Muscle layer of colon (tissue), 2 donors: ENCODE measurements around the gene TBC1D22A.

Source experiments
- H3K27ac ChIP-seq: one replicate; pipeline ENCODE4 v1.7.0; 2013; ENCODE audit warnings: low read depth, mild to moderate bottlenecking, low read length, moderate library complexity
- H3K27me3 ChIP-seq, 2 donors: one replicate each; pipeline ENCODE4 v1.7.0; 2013; ENCODE audit warnings: low read length in 2 of 2, mild to moderate bottlenecking in 2 of 2; ENCODE audit not compliant: insufficient read depth in 2 of 2, control insufficient read depth in 1 of 2
- H3K36me3 ChIP-seq: one replicate; pipeline ENCODE4 v1.7.0; 2013; ENCODE audit warnings: mild to moderate bottlenecking, low read length; ENCODE audit not compliant: insufficient read depth
- H3K4me1 ChIP-seq: one replicate; pipeline ENCODE4 v1.7.0; 2013; ENCODE audit warnings: mild to moderate bottlenecking, low read length; ENCODE audit not compliant: insufficient read depth
- H3K4me3 ChIP-seq, 2 donors: one replicate each; pipeline ENCODE4 v1.7.0; 2013; ENCODE audit warnings: low read length in 2 of 2, low read depth in 1 of 2, mild to moderate bottlenecking in 1 of 2, moderate library complexity in 1 of 2
- H3K9ac ChIP-seq: one replicate; pipeline ENCODE4 v1.7.0; 2013; ENCODE audit warnings: low read length
- H3K9me3 ChIP-seq: one replicate; pipeline ENCODE4 v1.7.0; 2013; ENCODE audit warnings: mild to moderate bottlenecking, low read length
- donor health status: abdominal sarcoma.
- donor health status: Adenocarcinoma of cecum.

Gene TBC1D22A

GRCh38 chr22:47128622-47129215, 366.3 kb downstream of the TBC1D22A start:
- Histone ChIP-seq H3K4me1 (no peaks in the 10 kb centered on the region), H3K27ac (no peak overlapping the region)

GRCh38 chr22:47129902-47130635, 367.6 kb downstream of the TBC1D22A start:
- no peaks in the 10 kb centered on the region for H3K27me3 ChIP-seq
- H3K4me3 ChIP-seq = no peak overlapping the region
- H3K9ac ChIP-seq = no peak overlapping the region
- H3K9me3 ChIP-seq = no peaks in the 10 kb centered on the region
- H3K36me3 ChIP-seq = no peaks in the 10 kb centered on the region
- H3K4me1 ChIP-seq = no peaks in the 10 kb centered on the region
- no peak overlapping the region for H3K27ac ChIP-seq

More at GRCh38 chr22:47128622-47129215, 366.3 kb downstream of the TBC1D22A start:
- Histone ChIP-seq H3K9ac (no peak overlapping the region), H3K36me3 (no peaks in the 10 kb centered on the region), H3K27me3 (no peaks in the 10 kb centered on the region), H3K4me3 (no peak overlapping the region), H3K9me3 (no peaks in the 10 kb centered on the region)

- Histone ChIP-seq H3K4me1 (no peaks in the 10 kb centered on the region), H3K36me3 (no peaks in the 10 kb centered on the region), H3K9me3 (no peaks in the 10 kb centered on the region), H3K27ac (no peak overlapping the region), H3K27me3 (no peaks in the 10 kb centered on the region), H3K4me3 (no peak overlapping the region), H3K9ac (no peak overlapping the region)
These were observed 368.6 kb downstream of the TBC1D22A start for GRCh38 chr22:47130883-47131631.

GRCh38 chr22:47131632-47132427, 369.4 kb downstream of the TBC1D22A start:
- Histone ChIP-seq H3K4me3 (no peak overlapping the region), H3K27ac (no peak overlapping the region), H3K27me3 (no peaks in the 10 kb centered on the region), H3K36me3 (no peaks in the 10 kb centered on the region), H3K4me1 (no peaks in the 10 kb centered on the region), H3K9ac (no peak overlapping the region), H3K9me3 (no peaks in the 10 kb centered on the region)

- no peak overlapping the region for H3K9ac ChIP-seq
- H3K4me3 ChIP-seq = no peak overlapping the region
- H3K9me3 ChIP-seq = no peaks in the 10 kb centered on the region
- H3K4me1 ChIP-seq = no peaks in the 10 kb centered on the region
- H3K27me3 ChIP-seq = no peaks in the 10 kb centered on the region
- no peaks in the 10 kb centered on the region for H3K36me3 ChIP-seq
- no peak overlapping the region for H3K27ac ChIP-seq
These were observed 370.0 kb downstream of the TBC1D22A start for GRCh38 chr22:47132428-47132825.

- Histone ChIP-seq H3K9me3 (no peaks in the 10 kb centered on the region), H3K4me3 (no peak overlapping the region), H3K27me3 (no peaks in the 10 kb centered on the region), H3K4me1 (no peaks in the 10 kb centered on the region), H3K36me3 (no peaks in the 10 kb centered on the region), H3K27ac (no peak overlapping the region), H3K9ac (no peak overlapping the region)
These were observed 370.9 kb downstream of the TBC1D22A start for GRCh38 chr22:47133061-47133969.

- H3K9ac ChIP-seq = no peak overlapping the region
- H3K9me3 ChIP-seq = no peaks in the 10 kb centered on the region
- H3K36me3 ChIP-seq = no peaks in the 10 kb centered on the region
- no peaks in the 10 kb centered on the region for H3K27me3 ChIP-seq
- no peaks in the 10 kb centered on the region for H3K4me1 ChIP-seq
- H3K4me3 ChIP-seq = no peak overlapping the region
- no peak overlapping the region for H3K27ac ChIP-seq
These were observed 371.8 kb downstream of the TBC1D22A start for GRCh38 chr22:47134222-47134621.

- no peak overlapping the region for H3K9ac ChIP-seq
- no peaks in the 10 kb centered on the region for H3K9me3 ChIP-seq
- H3K27me3 ChIP-seq = no peaks in the 10 kb centered on the region
- no peak overlapping the region for H3K4me3 ChIP-seq
- H3K27ac ChIP-seq = no peak overlapping the region
- no peaks in the 10 kb centered on the region for H3K36me3 ChIP-seq
- H3K4me1 ChIP-seq = no peaks in the 10 kb centered on the region
These were observed 372.9 kb downstream of the TBC1D22A start for GRCh38 chr22:47135338-47135737.

GRCh38 chr22:47136050-47136449, 373.6 kb downstream of the TBC1D22A start:
- Histone ChIP-seq H3K4me1 (no peaks in the 10 kb centered on the region), H3K27me3 (no peaks in the 10 kb centered on the region), H3K27ac (no peak overlapping the region), H3K36me3 (no peaks in the 10 kb centered on the region), H3K9ac (no peak overlapping the region), H3K4me3 (no peak overlapping the region), H3K9me3 (no peaks in the 10 kb centered on the region)

GRCh38 chr22:47136671-47137070, 374.2 kb downstream of the TBC1D22A start:
- Histone ChIP-seq H3K27ac (no peak overlapping the region), H3K4me3 (no peak overlapping the region), H3K4me1 (no peaks in the 10 kb centered on the region), H3K9me3 (no peaks in the 10 kb centered on the region), H3K9ac (no peak overlapping the region), H3K27me3 (no peaks in the 10 kb centered on the region), H3K36me3 (no peaks in the 10 kb centered on the region)
